WTC11 (cell line): Measurements from ENCODE around the gene PLEKHB1. TPM values are rescaled to one million over a fixed set of nuclear protein-coding genes. Genes with fewer than 3 reads are reported as not detected.

ENCODE experiments used
- ATAC-seq: fragments of 200-7000 bp; cut with Tn5 transposase; 2 replicates; pipeline ENCODE4 v1.10.0; 2021; ENCODE audit warnings: mild to moderate bottlenecking, moderate library complexity
- CTCF ChIA-PET: fragments of 300-600 bp; sonication (Branson Sonifier 250); formaldehyde crosslinking; loops from one replicate; lab custom pipeline; 2021; ENCODE audit warnings: antibody characterized with exemption; lab: Charles Lee
- POLR2A ChIA-PET: fragments of 350-600 bp; sonication (Branson Sonifier 250); formaldehyde crosslinking; loops from one replicate; lab custom pipeline; 2021; ENCODE audit warnings: antibody characterized with exemption; lab: Charles Lee
- DNase-seq: peaks from one replicate; pipeline ENCODE4 v3.0.0; 2021; ENCODE audit warnings: low spot score
- H3K27ac Mint-ChIP-seq: 2 replicates; pipeline ENCODE4 v1.8.0; 2021; ENCODE audit warnings: mixed read lengths
- H3K27me3 Mint-ChIP-seq: 2 replicates; pipeline ENCODE4 v1.8.0; 2021; ENCODE audit warnings: low read depth, mild to moderate bottlenecking, moderate library complexity, mixed read lengths
- H3K36me3 Mint-ChIP-seq: 2 replicates; pipeline ENCODE4 v1.8.0; 2021; ENCODE audit warnings: mixed read lengths
- H3K4me1 Mint-ChIP-seq: 2 replicates; pipeline ENCODE4 v1.8.0; 2022; ENCODE audit warnings: mixed read lengths
- H3K4me3 Mint-ChIP-seq: 2 replicates; pipeline ENCODE4 v1.8.0; 2021; ENCODE audit warnings: mild to moderate bottlenecking, moderate library complexity, mixed read lengths
- H3K9me3 Mint-ChIP-seq: 2 replicates; pipeline ENCODE4 v1.8.0; 2021; ENCODE audit warnings: mixed read lengths
- E2F5 ChIP-seq: sonication (generic); formaldehyde crosslinking; IDR thresholded peaks from 2 replicates; pipeline ENCODE4 v1.8.1; 2022; ENCODE audit warnings: mild to moderate bottlenecking, moderate library complexity, missing genetic modification reagents
- FOXJ3 ChIP-seq: sonication (generic); formaldehyde crosslinking; IDR thresholded peaks from 2 replicates; pipeline ENCODE4 v1.9.0; 2021; ENCODE audit warnings: missing genetic modification reagents, mild to moderate bottlenecking, borderline replicate concordance
- FOXK1 ChIP-seq: sonication (generic); formaldehyde crosslinking; IDR thresholded peaks from 2 replicates; pipeline ENCODE4 v1.8.0; 2022; ENCODE audit warnings: mild to moderate bottlenecking, moderate library complexity, missing genetic modification reagents
- FOXP1 ChIP-seq: sonication (generic); formaldehyde crosslinking; IDR thresholded peaks from 2 replicates; pipeline ENCODE4 v1.8.0; 2022; ENCODE audit warnings: missing genetic modification reagents, mild to moderate bottlenecking, moderate library complexity, borderline replicate concordance
- RORB ChIP-seq: fragments of 250-450 bp; sonication (Bioruptor Pico); IDR thresholded peaks from 2 replicates; pipeline ENCODE4 v1.9.0; 2021; ENCODE audit warnings: mild to moderate bottlenecking
- SMAD4 ChIP-seq: sonication (generic); formaldehyde crosslinking; IDR thresholded peaks from 2 replicates; pipeline ENCODE4 v1.8.0; 2022; ENCODE audit warnings: mild to moderate bottlenecking, missing genetic modification reagents
- SOX15 ChIP-seq: fragments of 250-450 bp; sonication (Bioruptor Pico); IDR thresholded peaks from 2 replicates; pipeline ENCODE4 v1.9.0; 2021; ENCODE audit warnings: mild to moderate bottlenecking
- TEAD1 ChIP-seq: sonication (generic); formaldehyde crosslinking; IDR thresholded peaks from 2 replicates; pipeline ENCODE4 v1.8.0; 2022; ENCODE audit warnings: mild to moderate bottlenecking, missing genetic modification reagents
- ZNF138 ChIP-seq: sonication (generic); formaldehyde crosslinking; conservative IDR thresholded peaks from 2 replicates; pipeline ENCODE4 v1.8.1; 2022; ENCODE audit warnings: mild to moderate bottlenecking, moderate library complexity, missing genetic modification reagents
- ZNF317 ChIP-seq: sonication (generic); formaldehyde crosslinking; IDR thresholded peaks from 2 replicates; pipeline ENCODE4 v1.8.1; 2023; ENCODE audit warnings: low read depth, mild to moderate bottlenecking, moderate library complexity, missing genetic modification reagents, borderline replicate concordance
- ZNF671 ChIP-seq: fragments of 250-450 bp; sonication (Bioruptor Pico); IDR thresholded peaks from 2 replicates; pipeline ENCODE4 v1.8.0; 2021; ENCODE audit warnings: mild to moderate bottlenecking
- ZSCAN18 ChIP-seq: fragments of 250-450 bp; sonication (Bioruptor Pico); IDR thresholded peaks from 2 replicates; pipeline ENCODE4 v2.1.2; 2022; ENCODE audit warnings: mild to moderate bottlenecking, moderate library complexity
- total RNA-seq: library from RNA; stranded (reverse); gene quantifications from 3 replicates; pipeline ENCODE4 v1.2.3, GENCODE V29; 2021
- TF ChIP-seq, protein P1 (sequence below): sonication (generic); formaldehyde crosslinking; IDR thresholded peaks from 2 replicates; pipeline ENCODE4 v1.8.1; 2022; ENCODE audit warnings: low read depth, mild to moderate bottlenecking, moderate library complexity, missing genetic modification reagents, borderline replicate concordance
- TF ChIP-seq, protein P2 (sequence below): sonication (generic); formaldehyde crosslinking; conservative IDR thresholded peaks from 2 replicates; pipeline ENCODE4 v1.8.1; 2023; ENCODE audit warnings: mild to moderate bottlenecking, low read depth, missing genetic modification reagents, moderate library complexity
- TF ChIP-seq, protein P3 (sequence below): sonication (generic); formaldehyde crosslinking; IDR thresholded peaks from 2 replicates; pipeline ENCODE4 v1.8.1; 2023; ENCODE audit warnings: mild to moderate bottlenecking, moderate library complexity, missing genetic modification reagents
- TF ChIP-seq, protein P4 (sequence below): sonication (generic); formaldehyde crosslinking; conservative IDR thresholded peaks from 2 replicates; pipeline ENCODE4 v1.8.1; 2022; ENCODE audit warnings: mild to moderate bottlenecking, missing genetic modification reagents
- TF ChIP-seq, protein P5 (sequence below): sonication (generic); formaldehyde crosslinking; IDR thresholded peaks from 2 replicates; pipeline ENCODE4 v1.8.0; 2022; ENCODE audit warnings: mild to moderate bottlenecking, missing genetic modification reagents

PLEKHB1 gene
- total RNA-seq, 1 experiment from 2014 or later, result 12.0 TPM

DNA sequence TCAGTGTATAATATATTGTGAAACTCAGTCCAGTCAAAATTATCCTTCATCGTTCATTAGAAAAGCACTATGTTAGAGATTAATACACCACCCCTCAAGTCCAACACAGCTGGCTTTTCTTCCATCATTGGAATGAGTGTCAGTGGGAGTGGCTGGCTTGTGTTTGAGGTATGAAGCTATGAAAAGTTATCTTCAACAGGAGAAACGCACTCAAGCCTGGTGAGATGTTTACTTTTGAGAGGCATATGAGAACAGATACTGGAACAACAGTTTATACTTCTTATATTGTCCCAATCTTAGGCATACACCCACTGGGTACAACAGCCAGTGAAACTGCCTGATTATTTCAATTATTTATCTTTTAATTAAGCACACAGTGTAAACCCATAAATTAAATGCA lies 34.3 kb downstream of the PLEKHB1 start:
- Mint-ChIP-seq H3K36me3 (peaks cover 22% of the 10 kb centered on the region), H3K27me3 (no peaks in the 10 kb centered on the region), H3K4me3 (no peak overlapping the region), H3K9me3 (no peaks in the 10 kb centered on the region), H3K27ac (no peak overlapping the region), H3K4me1 (peaks cover 8% of the 10 kb centered on the region)
- ChIA-PET CTCF (interaction anchor here (1.0 kb wide), 1 partner anchor 251 kb away, joined by 3 read pairs; no protein-coding TSS in a partner anchor), POLR2A (no interaction called here)
- no peak for ATAC-seq
- TF ChIP-seq SMAD4 (CRISPR knock-in tag), result no peak
- TF ChIP-seq ZNF138 (CRISPR knock-in tag), result no peak
- TF ChIP-seq, protein P1, sequence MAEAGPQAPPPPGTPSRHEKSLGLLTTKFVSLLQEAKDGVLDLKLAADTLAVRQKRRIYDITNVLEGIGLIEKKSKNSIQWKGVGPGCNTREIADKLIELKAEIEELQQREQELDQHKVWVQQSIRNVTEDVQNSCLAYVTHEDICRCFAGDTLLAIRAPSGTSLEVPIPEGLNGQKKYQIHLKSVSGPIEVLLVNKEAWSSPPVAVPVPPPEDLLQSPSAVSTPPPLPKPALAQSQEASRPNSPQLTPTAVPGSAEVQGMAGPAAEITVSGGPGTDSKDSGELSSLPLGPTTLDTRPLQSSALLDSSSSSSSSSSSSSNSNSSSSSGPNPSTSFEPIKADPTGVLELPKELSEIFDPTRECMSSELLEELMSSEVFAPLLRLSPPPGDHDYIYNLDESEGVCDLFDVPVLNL (CRISPR knock-in tag), result no peak
- TF ChIP-seq, protein P2, sequence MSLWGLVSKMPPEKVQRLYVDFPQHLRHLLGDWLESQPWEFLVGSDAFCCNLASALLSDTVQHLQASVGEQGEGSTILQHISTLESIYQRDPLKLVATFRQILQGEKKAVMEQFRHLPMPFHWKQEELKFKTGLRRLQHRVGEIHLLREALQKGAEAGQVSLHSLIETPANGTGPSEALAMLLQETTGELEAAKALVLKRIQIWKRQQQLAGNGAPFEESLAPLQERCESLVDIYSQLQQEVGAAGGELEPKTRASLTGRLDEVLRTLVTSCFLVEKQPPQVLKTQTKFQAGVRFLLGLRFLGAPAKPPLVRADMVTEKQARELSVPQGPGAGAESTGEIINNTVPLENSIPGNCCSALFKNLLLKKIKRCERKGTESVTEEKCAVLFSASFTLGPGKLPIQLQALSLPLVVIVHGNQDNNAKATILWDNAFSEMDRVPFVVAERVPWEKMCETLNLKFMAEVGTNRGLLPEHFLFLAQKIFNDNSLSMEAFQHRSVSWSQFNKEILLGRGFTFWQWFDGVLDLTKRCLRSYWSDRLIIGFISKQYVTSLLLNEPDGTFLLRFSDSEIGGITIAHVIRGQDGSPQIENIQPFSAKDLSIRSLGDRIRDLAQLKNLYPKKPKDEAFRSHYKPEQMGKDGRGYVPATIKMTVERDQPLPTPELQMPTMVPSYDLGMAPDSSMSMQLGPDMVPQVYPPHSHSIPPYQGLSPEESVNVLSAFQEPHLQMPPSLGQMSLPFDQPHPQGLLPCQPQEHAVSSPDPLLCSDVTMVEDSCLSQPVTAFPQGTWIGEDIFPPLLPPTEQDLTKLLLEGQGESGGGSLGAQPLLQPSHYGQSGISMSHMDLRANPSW, result no peak
- TF ChIP-seq, protein P3, sequence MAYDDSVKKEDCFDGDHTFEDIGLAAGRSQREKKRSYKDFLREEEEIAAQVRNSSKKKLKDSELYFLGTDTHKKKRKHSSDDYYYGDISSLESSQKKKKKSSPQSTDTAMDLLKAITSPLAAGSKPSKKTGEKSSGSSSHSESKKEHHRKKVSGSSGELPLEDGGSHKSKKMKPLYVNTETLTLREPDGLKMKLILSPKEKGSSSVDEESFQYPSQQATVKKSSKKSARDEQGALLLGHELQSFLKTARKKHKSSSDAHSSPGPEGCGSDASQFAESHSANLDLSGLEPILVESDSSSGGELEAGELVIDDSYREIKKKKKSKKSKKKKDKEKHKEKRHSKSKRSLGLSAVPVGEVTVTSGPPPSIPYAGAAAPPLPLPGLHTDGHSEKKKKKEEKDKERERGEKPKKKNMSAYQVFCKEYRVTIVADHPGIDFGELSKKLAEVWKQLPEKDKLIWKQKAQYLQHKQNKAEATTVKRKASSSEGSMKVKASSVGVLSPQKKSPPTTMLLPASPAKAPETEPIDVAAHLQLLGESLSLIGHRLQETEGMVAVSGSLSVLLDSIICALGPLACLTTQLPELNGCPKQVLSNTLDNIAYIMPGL (CRISPR knock-in tag), result no peak
- no peak for TF ChIP-seq ZNF671
- TF ChIP-seq E2F5 (CRISPR knock-in tag), result no peak
- TF ChIP-seq, protein P4, sequence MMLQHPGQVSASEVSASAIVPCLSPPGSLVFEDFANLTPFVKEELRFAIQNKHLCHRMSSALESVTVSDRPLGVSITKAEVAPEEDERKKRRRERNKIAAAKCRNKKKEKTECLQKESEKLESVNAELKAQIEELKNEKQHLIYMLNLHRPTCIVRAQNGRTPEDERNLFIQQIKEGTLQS (CRISPR knock-in tag), result no peak
- no peak for DNase-seq

GRCh38 chr11:73693899-73694525 lies 47.6 kb downstream of the PLEKHB1 start:
- POLR2A ChIA-PET, result interaction anchor here (0.5 kb wide), 1 partner anchor 19 kb away, joined by 3 read pairs; no protein-coding TSS in a partner anchor
- H3K27ac Mint-ChIP-seq, result no peak overlapping the region; the same call in 1 of the 2 replicates

DNA sequence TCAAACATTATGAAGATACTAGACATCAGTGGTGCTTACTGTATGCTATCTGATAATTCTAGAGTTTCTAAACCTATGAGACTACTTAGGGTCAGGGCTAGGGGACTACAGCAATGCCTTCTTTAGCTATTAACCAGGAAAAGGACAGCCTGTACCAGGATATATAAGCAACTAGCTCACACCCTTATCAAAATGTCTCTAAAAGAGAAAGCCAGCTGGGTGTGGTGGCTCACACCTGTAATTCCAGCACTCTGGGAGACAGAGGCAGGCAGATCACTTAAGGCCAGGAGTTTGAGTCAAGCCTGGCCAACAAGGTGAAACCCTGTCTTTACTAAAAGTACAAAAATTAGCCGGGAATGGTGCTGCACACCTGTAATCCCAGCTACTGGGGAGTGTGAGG lies 58.7 kb downstream of the PLEKHB1 start:
- TF ChIP-seq RORB (no peak), FOXJ3 (CRISPR knock-in tag) (no peak), FOXK1 (CRISPR knock-in tag) (no peak), SMAD4 (CRISPR knock-in tag) (no peak), ZSCAN18 (CRISPR knock-in tag) (no peak), TEAD1 (CRISPR knock-in tag) (no peak)
- TF ChIP-seq, protein P5, sequence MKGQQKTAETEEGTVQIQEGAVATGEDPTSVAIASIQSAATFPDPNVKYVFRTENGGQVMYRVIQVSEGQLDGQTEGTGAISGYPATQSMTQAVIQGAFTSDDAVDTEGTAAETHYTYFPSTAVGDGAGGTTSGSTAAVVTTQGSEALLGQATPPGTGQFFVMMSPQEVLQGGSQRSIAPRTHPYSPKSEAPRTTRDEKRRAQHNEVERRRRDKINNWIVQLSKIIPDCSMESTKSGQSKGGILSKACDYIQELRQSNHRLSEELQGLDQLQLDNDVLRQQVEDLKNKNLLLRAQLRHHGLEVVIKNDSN (CRISPR knock-in tag), result no peak
- H3K27me3 Mint-ChIP-seq, result no peaks in the 10 kb centered on the region
- H3K36me3 Mint-ChIP-seq, result peaks cover 21% of the 10 kb centered on the region
- no peaks in the 10 kb centered on the region for H3K4me1 Mint-ChIP-seq
- ATAC-seq (no peak), DNase-seq (no peak)
- no peak overlapping the region for H3K4me3 Mint-ChIP-seq
- no peaks in the 10 kb centered on the region for H3K9me3 Mint-ChIP-seq
- no peak overlapping the region for H3K27ac Mint-ChIP-seq
- ChIA-PET POLR2A (interaction anchor here (0.5 kb wide), 1 partner anchor 15 kb away, joined by 6 read pairs; no protein-coding TSS in a partner anchor), CTCF (interaction anchor here (1.3 kb wide), 1 partner anchor 79 kb away, joined by 3 read pairs; no protein-coding TSS in a partner anchor)

More at GRCh38 chr11:73693899-73694525, 47.6 kb downstream of the PLEKHB1 start:
- ATAC-seq (no peak), DNase-seq (no peak)
- H3K4me3 Mint-ChIP-seq, result no peak overlapping the region
- no peaks in the 10 kb centered on the region for H3K27me3 Mint-ChIP-seq
- H3K9me3 Mint-ChIP-seq, result no peaks in the 10 kb centered on the region
- CTCF ChIA-PET, result interaction anchor here (1.1 to 2.4 kb wide), 3 partner anchors 35 to 237 kb away, joined by 3 to 7 read pairs (median 4); no protein-coding TSS in a partner anchor
- no peaks in the 10 kb centered on the region for H3K4me1 Mint-ChIP-seq
- no peak for TF ChIP-seq ZNF317 (CRISPR knock-in tag)
- TF ChIP-seq SOX15, result no peak
- TF ChIP-seq FOXP1 (CRISPR knock-in tag), result no peak
- TF ChIP-seq, all 79 proteins: peak for 0
- peaks cover 8% of the 10 kb centered on the region for H3K36me3 Mint-ChIP-seq
